WTC11 (cell line): Measurements from ENCODE around the gene DHX36. TPM values are rescaled to one million over a fixed set of nuclear protein-coding genes. Genes with fewer than 3 reads are reported as not detected.

ENCODE experiments used
- ATAC-seq: fragments of 200-7000 bp; cut with Tn5 transposase; 2 replicates; pipeline ENCODE4 v1.10.0; 2021; ENCODE audit warnings: mild to moderate bottlenecking, moderate library complexity
- CTCF ChIA-PET: fragments of 300-600 bp; sonication (Branson Sonifier 250); formaldehyde crosslinking; loops from one replicate; lab custom pipeline; 2021; ENCODE audit warnings: antibody characterized with exemption; lab: Charles Lee
- POLR2A ChIA-PET: fragments of 350-600 bp; sonication (Branson Sonifier 250); formaldehyde crosslinking; loops from one replicate; lab custom pipeline; 2021; ENCODE audit warnings: antibody characterized with exemption; lab: Charles Lee
- DNase-seq: peaks from one replicate; pipeline ENCODE4 v3.0.0; 2021; ENCODE audit warnings: low spot score
- H3K27ac Mint-ChIP-seq: 2 replicates; pipeline ENCODE4 v1.8.0; 2021; ENCODE audit warnings: mixed read lengths
- H3K27me3 Mint-ChIP-seq: 2 replicates; pipeline ENCODE4 v1.8.0; 2021; ENCODE audit warnings: low read depth, mild to moderate bottlenecking, moderate library complexity, mixed read lengths
- H3K36me3 Mint-ChIP-seq: 2 replicates; pipeline ENCODE4 v1.8.0; 2021; ENCODE audit warnings: mixed read lengths
- H3K4me1 Mint-ChIP-seq: 2 replicates; pipeline ENCODE4 v1.8.0; 2022; ENCODE audit warnings: mixed read lengths
- H3K4me3 Mint-ChIP-seq: 2 replicates; pipeline ENCODE4 v1.8.0; 2021; ENCODE audit warnings: mild to moderate bottlenecking, moderate library complexity, mixed read lengths
- H3K9me3 Mint-ChIP-seq: 2 replicates; pipeline ENCODE4 v1.8.0; 2021; ENCODE audit warnings: mixed read lengths
- ARID4B ChIP-seq: sonication (generic); formaldehyde crosslinking; IDR thresholded peaks from 2 replicates; pipeline ENCODE4 v1.8.0; 2023; ENCODE audit warnings: missing genetic modification reagents, mild to moderate bottlenecking, borderline replicate concordance
- ATF3 ChIP-seq: sonication (generic); formaldehyde crosslinking; conservative IDR thresholded peaks from 2 replicates; pipeline ENCODE4 v1.8.1; 2022; ENCODE audit warnings: mild to moderate bottlenecking, missing genetic modification reagents
- ATF6 ChIP-seq: sonication (generic); formaldehyde crosslinking; IDR thresholded peaks from 2 replicates; pipeline ENCODE4 v1.8.1; 2023; ENCODE audit warnings: mild to moderate bottlenecking, missing genetic modification reagents
- ESRRA ChIP-seq: sonication (generic); formaldehyde crosslinking; IDR thresholded peaks from 2 replicates; pipeline ENCODE4 v1.8.1; 2022; ENCODE audit warnings: mild to moderate bottlenecking, missing genetic modification reagents, borderline replicate concordance
- FOXJ3 ChIP-seq: sonication (generic); formaldehyde crosslinking; IDR thresholded peaks from 2 replicates; pipeline ENCODE4 v1.9.0; 2021; ENCODE audit warnings: missing genetic modification reagents, mild to moderate bottlenecking, borderline replicate concordance
- FOXK1 ChIP-seq: sonication (generic); formaldehyde crosslinking; IDR thresholded peaks from 2 replicates; pipeline ENCODE4 v1.8.0; 2022; ENCODE audit warnings: mild to moderate bottlenecking, moderate library complexity, missing genetic modification reagents
- GRHL2 ChIP-seq: fragments of 250-450 bp; sonication (Bioruptor Pico); IDR thresholded peaks from 2 replicates; pipeline ENCODE4 v1.8.0; 2022; ENCODE audit warnings: mild to moderate bottlenecking, moderate library complexity; ENCODE audit not compliant: insufficient replicate concordance, severe bottlenecking
- KAT7 ChIP-seq: sonication (generic); formaldehyde crosslinking; IDR thresholded peaks from 2 replicates; pipeline ENCODE4 v1.8.1; 2023; ENCODE audit warnings: missing genetic modification reagents, mild to moderate bottlenecking, borderline replicate concordance
- NFATC4 ChIP-seq: fragments of 250-450 bp; sonication (Bioruptor Pico); IDR thresholded peaks from 2 replicates; pipeline ENCODE4 v1.9.0; 2021; ENCODE audit warnings: mild to moderate bottlenecking
- NFYB ChIP-seq: sonication (generic); formaldehyde crosslinking; conservative IDR thresholded peaks from 2 replicates; pipeline ENCODE4 v1.8.0; 2022; ENCODE audit warnings: low read depth, missing genetic modification reagents
- NR3C1 ChIP-seq: sonication (generic); formaldehyde crosslinking; conservative IDR thresholded peaks from 2 replicates; pipeline ENCODE4 v1.8.1; 2023; ENCODE audit warnings: low read depth, mild to moderate bottlenecking, missing genetic modification reagents
- PRRX2 ChIP-seq: fragments of 250-450 bp; sonication (Bioruptor Pico); IDR thresholded peaks from 2 replicates; pipeline ENCODE4 v1.8.0; 2021; ENCODE audit warnings: mild to moderate bottlenecking
- RORB ChIP-seq: fragments of 250-450 bp; sonication (Bioruptor Pico); IDR thresholded peaks from 2 replicates; pipeline ENCODE4 v1.9.0; 2021; ENCODE audit warnings: mild to moderate bottlenecking
- TEAD1 ChIP-seq: sonication (generic); formaldehyde crosslinking; IDR thresholded peaks from 2 replicates; pipeline ENCODE4 v1.8.0; 2022; ENCODE audit warnings: mild to moderate bottlenecking, missing genetic modification reagents
- ZNF138 ChIP-seq: sonication (generic); formaldehyde crosslinking; conservative IDR thresholded peaks from 2 replicates; pipeline ENCODE4 v1.8.1; 2022; ENCODE audit warnings: mild to moderate bottlenecking, moderate library complexity, missing genetic modification reagents
- ZNF317 ChIP-seq: sonication (generic); formaldehyde crosslinking; IDR thresholded peaks from 2 replicates; pipeline ENCODE4 v1.8.1; 2023; ENCODE audit warnings: low read depth, mild to moderate bottlenecking, moderate library complexity, missing genetic modification reagents, borderline replicate concordance
- ZNF416 ChIP-seq: fragments of 250-450 bp; sonication (Bioruptor Pico); IDR thresholded peaks from 2 replicates; pipeline ENCODE4 v1.9.0; 2021; ENCODE audit warnings: mild to moderate bottlenecking, inconsistent platforms
- total RNA-seq: library from RNA; stranded (reverse); gene quantifications from 3 replicates; pipeline ENCODE4 v1.2.3, GENCODE V29; 2021
- TF ChIP-seq, protein P1 (sequence below): sonication (generic); formaldehyde crosslinking; IDR thresholded peaks from 2 replicates; pipeline ENCODE4 v1.8.1; 2022; ENCODE audit warnings: mild to moderate bottlenecking, missing genetic modification reagents, moderate library complexity, borderline replicate concordance
- TF ChIP-seq, protein P2 (sequence below): sonication (generic); formaldehyde crosslinking; IDR thresholded peaks from 2 replicates; pipeline ENCODE4 v1.8.0; 2023; ENCODE audit warnings: missing genetic modification reagents
- TF ChIP-seq, protein P3 (sequence below): sonication (generic); formaldehyde crosslinking; IDR thresholded peaks from 2 replicates; pipeline ENCODE4 v1.8.0; 2022; ENCODE audit warnings: mild to moderate bottlenecking, missing genetic modification reagents

The DHX36 gene
- total RNA-seq, 1 experiment from 2014 or later, result 100 TPM

GRCh38 chr3:154280161-154280560 lies 44.1 kb downstream of the DHX36 start:
- Mint-ChIP-seq H3K36me3 (peaks cover 77% of the 10 kb centered on the region), H3K9me3 (no peaks in the 10 kb centered on the region)
- CTCF ChIA-PET, result no interaction called here

DNA sequence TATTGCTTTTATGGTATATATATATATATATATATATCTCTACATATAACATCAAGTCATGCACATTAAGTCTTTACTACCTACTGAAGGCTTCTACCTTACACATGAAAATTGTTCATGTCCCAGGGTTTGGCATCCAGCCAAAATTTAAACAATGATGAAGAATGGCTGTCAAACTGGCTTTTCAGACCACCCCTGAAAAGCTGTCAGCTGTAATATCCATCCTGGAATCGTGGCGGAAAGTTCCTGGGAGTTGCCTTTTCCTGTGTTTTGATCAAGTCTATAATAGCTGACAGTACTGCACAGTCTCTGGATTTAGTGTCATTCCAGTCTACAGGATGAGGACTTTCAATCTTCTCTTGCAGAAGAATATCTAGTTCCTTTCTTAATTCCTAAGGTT lies 48.3 kb downstream of the DHX36 start:
- Mint-ChIP-seq H3K36me3 (peaks cover 76% of the 10 kb centered on the region), H3K9me3 (no peaks in the 10 kb centered on the region), H3K4me1 (no peaks in the 10 kb centered on the region), H3K27me3 (no peaks in the 10 kb centered on the region), H3K27ac (no peak overlapping the region), H3K4me3 (no peak overlapping the region)
- ChIA-PET POLR2A (no interaction called here), CTCF (no interaction called here)
- no peak for DNase-seq
- no peak for TF ChIP-seq ZNF317 (CRISPR knock-in tag)
- no peak for TF ChIP-seq NR3C1 (CRISPR knock-in tag)
- no peak for TF ChIP-seq ESRRA
- TF ChIP-seq KAT7 (CRISPR knock-in tag), result no peak
- TF ChIP-seq ZNF138 (CRISPR knock-in tag), result no peak
- TF ChIP-seq ZNF416 (CRISPR knock-in tag), result no peak
- TF ChIP-seq, protein P1, sequence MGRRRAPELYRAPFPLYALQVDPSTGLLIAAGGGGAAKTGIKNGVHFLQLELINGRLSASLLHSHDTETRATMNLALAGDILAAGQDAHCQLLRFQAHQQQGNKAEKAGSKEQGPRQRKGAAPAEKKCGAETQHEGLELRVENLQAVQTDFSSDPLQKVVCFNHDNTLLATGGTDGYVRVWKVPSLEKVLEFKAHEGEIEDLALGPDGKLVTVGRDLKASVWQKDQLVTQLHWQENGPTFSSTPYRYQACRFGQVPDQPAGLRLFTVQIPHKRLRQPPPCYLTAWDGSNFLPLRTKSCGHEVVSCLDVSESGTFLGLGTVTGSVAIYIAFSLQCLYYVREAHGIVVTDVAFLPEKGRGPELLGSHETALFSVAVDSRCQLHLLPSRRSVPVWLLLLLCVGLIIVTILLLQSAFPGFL (CRISPR knock-in tag), result no peak
- TF ChIP-seq TEAD1 (CRISPR knock-in tag), result no peak
- TF ChIP-seq ATF3, result no peak
- TF ChIP-seq ATF6 (CRISPR knock-in tag), result no peak
- no peak for TF ChIP-seq FOXK1
- ATAC-seq, result no peak

More at GRCh38 chr3:154280161-154280560, 44.1 kb downstream of the DHX36 start:
- H3K4me1 Mint-ChIP-seq, result no peaks in the 10 kb centered on the region
- H3K4me3 Mint-ChIP-seq, result no peak overlapping the region
- DNase-seq (no peak), ATAC-seq (no peak)
- TF ChIP-seq, protein P2, sequence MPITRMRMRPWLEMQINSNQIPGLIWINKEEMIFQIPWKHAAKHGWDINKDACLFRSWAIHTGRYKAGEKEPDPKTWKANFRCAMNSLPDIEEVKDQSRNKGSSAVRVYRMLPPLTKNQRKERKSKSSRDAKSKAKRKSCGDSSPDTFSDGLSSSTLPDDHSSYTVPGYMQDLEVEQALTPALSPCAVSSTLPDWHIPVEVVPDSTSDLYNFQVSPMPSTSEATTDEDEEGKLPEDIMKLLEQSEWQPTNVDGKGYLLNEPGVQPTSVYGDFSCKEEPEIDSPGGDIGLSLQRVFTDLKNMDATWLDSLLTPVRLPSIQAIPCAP, result no peak
- TF ChIP-seq KAT7 (CRISPR knock-in tag), result no peak
- no peak for TF ChIP-seq PRRX2
- TF ChIP-seq, protein P3, sequence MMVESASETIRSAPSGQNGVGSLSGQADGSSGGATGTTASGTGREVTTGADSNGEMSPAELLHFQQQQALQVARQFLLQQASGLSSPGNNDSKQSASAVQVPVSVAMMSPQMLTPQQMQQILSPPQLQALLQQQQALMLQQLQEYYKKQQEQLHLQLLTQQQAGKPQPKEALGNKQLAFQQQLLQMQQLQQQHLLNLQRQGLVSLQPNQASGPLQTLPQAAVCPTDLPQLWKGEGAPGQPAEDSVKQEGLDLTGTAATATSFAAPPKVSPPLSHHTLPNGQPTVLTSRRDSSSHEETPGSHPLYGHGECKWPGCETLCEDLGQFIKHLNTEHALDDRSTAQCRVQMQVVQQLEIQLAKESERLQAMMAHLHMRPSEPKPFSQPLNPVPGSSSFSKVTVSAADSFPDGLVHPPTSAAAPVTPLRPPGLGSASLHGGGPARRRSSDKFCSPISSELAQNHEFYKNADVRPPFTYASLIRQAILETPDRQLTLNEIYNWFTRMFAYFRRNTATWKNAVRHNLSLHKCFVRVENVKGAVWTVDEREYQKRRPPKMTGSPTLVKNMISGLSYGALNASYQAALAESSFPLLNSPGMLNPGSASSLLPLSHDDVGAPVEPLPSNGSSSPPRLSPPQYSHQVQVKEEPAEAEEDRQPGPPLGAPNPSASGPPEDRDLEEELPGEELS (CRISPR knock-in tag), result no peak
- no peak for TF ChIP-seq FOXJ3 (CRISPR knock-in tag)
- no peak for TF ChIP-seq RORB
- TF ChIP-seq NFATC4 (CRISPR knock-in tag), result no peak
- POLR2A ChIA-PET, result no interaction called here
- H3K27ac Mint-ChIP-seq, result no peak overlapping the region
- no peaks in the 10 kb centered on the region for H3K27me3 Mint-ChIP-seq

DNA sequence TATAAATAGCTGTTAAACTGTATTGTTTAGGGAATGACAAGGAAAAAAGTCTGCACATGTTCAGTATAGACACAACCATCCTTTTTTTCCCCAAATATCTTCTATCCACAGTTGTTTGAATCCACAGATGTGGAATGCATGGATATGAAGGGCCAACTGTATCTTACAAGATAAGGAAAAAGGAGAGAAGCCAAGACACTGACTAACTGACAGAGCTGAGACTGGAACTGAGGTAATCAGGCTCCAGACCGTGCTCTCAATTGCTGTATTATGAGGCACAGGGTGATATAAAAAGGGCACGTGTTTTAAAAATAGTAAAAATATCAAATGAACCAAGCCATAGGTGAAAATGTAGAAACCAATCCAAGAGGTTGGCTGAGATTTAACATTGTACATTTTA lies 49.0 kb downstream of the DHX36 start:
- no peak for DNase-seq
- H3K27ac Mint-ChIP-seq, result no peak overlapping the region
- H3K36me3 Mint-ChIP-seq, result peaks cover 74% of the 10 kb centered on the region
- no peaks in the 10 kb centered on the region for H3K4me1 Mint-ChIP-seq
- ChIA-PET POLR2A (no interaction called here), CTCF (no interaction called here)
- no peaks in the 10 kb centered on the region for H3K9me3 Mint-ChIP-seq
- H3K27me3 Mint-ChIP-seq, result no peaks in the 10 kb centered on the region
- no peak overlapping the region for H3K4me3 Mint-ChIP-seq
- no peak for ATAC-seq
- TF ChIP-seq NFYB (CRISPR knock-in tag), result no peak
- TF ChIP-seq GRHL2 (CRISPR knock-in tag), result no peak
- TF ChIP-seq ATF6 (CRISPR knock-in tag), result no peak
- TF ChIP-seq ARID4B (CRISPR knock-in tag), result no peak
